G401 (cell line): ENCODE data around the gene BSN. TPM values are rescaled to one million over a fixed set of nuclear protein-coding genes. Genes with fewer than 3 reads are reported as not detected.

ENCODE experiments used
- DNase-seq: peaks from one replicate; pipeline ENCODE4 v3.0.0-alpha.2; 2015; ENCODE audit warnings: low spot score
- in situ Hi-C: cut with HindIII; loops from 2 replicates; pipeline ENCODE4 v1.10.0; 2016; ENCODE audit warnings: low sequenced_read_pairs, mixed read lengths
- total RNA-seq: library from RNA; depleted of rRNA; stranded (reverse); fragments of >200 nt; shearing (Covaris generic); gene quantifications from 2 replicates; pipeline ENCODE4 v1.2.3, GENCODE V29; 2014

Gene BSN
- total RNA-seq, 1 experiment from 2014 or later, result 0.24 TPM

DNA sequence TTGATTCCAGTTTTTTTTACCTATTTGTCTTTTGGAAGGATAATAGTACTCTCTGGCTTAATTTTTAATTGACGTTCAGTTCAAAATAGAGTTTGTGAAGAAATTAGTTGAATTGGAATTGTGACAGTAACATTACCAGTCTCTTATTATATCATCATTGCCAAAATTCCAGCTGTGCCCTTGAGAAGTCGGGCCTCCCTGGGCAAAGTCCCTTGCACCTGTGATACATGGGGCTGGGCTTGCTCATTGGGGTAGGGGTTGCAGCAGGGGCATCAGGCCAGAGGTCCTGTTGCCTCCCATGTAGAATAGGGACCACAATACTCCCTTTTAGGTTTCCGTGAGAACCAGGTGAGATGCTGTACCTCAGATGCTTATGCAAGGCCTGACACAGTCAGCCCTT, 92.0 kb downstream of the BSN start:
- DNase-seq, result no peak
- in situ Hi-C loops, result no loop called here

- in situ Hi-C loops, result no loop called here
- DNase-seq, result peak; percentile 87
Observed at GRCh38 chr3:49647741-49648140, 93.5 kb downstream of the BSN start.

DNA sequence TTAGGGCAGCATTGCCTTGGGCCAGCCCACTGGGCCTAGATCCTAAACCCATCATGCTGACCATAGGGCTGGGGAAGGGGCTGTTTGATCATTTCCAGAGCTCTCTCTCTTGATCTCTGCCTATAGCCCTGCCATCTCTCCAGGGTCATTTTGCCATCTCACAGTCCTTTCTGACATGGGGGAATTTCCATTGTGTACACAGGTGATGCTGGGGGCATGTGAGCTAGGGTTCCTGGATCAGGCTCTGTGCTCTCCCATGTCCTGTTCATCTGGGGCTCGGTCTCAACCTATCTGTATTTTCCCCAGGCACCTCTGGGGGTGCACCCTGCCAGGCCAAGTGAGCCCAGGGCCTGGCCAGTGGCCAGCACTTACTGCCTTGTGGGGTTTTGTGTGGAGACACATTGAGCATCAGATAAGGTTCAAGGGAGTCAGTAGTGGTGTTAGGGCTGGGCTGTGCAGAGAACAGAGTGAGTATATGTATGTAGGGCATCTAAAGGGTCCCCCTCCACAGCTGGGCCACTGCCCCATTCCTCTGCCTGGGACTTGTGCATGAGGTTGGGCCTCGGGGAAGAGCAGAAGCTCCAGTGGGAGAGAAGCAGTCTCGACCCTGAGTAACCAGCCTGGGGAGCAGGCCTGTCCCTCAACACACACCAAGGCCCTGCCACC, 94.2 kb downstream of the BSN start:
- DNase-seq, result no peak
- in situ Hi-C loops, result no loop called here

DNA sequence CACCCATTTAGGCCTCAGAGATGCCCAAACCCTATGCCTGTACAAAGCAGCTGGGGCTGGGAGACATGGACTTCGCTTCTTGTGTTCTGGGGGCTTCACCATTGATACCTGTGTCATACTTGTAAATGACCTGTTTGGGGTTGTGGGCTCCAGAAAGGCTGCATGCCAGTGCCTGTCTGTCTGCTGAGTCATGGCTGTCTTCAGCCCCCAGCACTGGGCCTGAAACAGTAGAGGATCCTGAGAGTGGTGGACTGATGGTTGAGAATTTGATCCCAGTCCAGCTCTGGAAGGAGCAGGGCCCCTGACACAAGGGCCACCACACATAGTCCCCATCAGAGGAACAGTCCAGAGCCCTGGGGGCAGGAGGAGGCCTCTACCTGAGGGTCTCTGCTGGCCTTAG, 95.3 kb downstream of the BSN start:
- DNase-seq, result no peak
- in situ Hi-C loops, result no loop called here

GRCh38 chr3:49650177-49650576, 95.9 kb downstream of the BSN start:
- in situ Hi-C loops, result no loop called here
- no peak for DNase-seq

GRCh38 chr3:49650637-49651036, 96.4 kb downstream of the BSN start:
- DNase-seq, result no peak
- in situ Hi-C loops, result no loop called here

DNA sequence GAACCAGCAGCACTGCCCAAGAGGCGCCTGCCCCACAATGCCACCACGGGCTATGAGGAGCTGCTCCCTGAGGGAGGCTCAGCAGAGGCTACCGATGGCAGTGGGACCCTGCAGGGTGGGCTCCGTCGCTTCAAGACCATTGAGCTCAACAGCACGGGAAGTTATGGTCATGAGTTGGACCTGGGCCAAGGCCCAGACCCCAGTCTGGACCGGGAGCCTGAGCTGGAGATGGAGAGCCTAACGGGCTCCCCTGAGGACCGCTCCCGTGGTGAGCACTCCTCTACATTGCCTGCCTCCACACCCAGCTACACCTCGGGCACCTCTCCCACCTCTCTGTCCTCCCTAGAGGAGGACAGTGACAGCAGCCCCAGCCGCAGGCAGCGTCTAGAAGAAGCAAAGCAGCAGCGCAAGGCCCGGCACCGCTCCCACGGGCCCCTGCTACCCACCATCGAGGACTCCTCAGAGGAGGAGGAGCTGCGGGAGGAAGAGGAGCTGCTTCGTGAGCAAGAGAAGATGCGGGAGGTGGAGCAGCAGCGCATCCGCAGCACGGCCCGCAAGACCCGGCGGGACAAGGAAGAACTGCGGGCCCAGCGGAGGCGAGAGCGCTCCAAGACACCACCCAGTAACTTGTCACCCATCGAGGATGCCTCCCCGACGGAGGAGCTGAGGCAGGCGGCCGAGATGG, 98.1 kb downstream of the BSN start:
- in situ Hi-C loops, result no loop called here
- DNase-seq, result no peak

GRCh38 chr3:49652903-49653415, 98.7 kb downstream of the BSN start:
- in situ Hi-C loops, result no loop called here
- no peak for DNase-seq

- in situ Hi-C loops, result no loop called here
- no peak for DNase-seq
Observed at GRCh38 chr3:49653621-49654020, 99.3 kb downstream of the BSN start.

- in situ Hi-C loops, result no loop called here
- no peak for DNase-seq
Observed at GRCh38 chr3:49654176-49654825, 100.0 kb downstream of the BSN start.

- in situ Hi-C loops, result no loop called here
Observed at GRCh38 chr3:49654955-49655556, 100.8 kb downstream of the BSN start.

GRCh38 chr3:49655731-49656285, 101.5 kb downstream of the BSN start:
- in situ Hi-C loops, result no loop called here
- DNase-seq, result no peak

More at GRCh38 chr3:49654955-49655556, 100.8 kb downstream of the BSN start:
- no peak for DNase-seq

GRCh38 chr3:49656541-49657112, 102.3 kb downstream of the BSN start:
- in situ Hi-C loops, result no loop called here
- peak; percentile 66 for DNase-seq

DNA sequence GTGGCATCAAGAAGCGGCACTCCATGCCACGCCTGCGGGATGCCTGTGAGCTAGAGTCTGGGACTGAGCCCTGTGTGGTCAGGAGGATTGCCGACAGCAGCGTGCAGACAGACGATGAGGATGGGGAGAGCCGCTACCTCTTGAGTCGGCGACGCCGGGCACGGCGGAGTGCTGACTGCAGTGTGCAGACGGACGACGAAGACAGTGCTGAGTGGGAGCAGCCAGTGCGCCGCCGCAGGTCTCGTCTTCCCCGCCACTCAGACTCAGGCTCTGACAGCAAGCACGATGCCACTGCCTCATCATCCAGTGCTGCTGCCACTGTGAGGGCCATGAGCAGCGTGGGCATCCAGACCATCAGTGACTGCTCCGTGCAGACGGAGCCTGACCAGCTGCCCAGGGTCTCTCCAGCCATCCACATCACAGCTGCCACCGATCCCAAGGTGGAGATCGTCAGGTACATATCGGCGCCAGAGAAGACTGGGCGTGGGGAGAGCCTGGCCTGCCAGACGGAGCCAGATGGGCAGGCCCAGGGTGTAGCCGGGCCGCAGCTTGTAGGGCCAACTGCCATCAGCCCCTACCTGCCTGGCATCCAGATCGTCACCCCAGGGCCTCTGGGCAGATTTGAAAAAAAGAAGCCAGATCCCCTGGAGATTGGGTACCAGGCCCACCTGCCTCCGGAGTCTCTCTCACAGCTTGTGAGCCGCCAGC, 103.1 kb downstream of the BSN start:
- in situ Hi-C loops, result no loop called here
- DNase-seq, result peak; percentile 80

DNA sequence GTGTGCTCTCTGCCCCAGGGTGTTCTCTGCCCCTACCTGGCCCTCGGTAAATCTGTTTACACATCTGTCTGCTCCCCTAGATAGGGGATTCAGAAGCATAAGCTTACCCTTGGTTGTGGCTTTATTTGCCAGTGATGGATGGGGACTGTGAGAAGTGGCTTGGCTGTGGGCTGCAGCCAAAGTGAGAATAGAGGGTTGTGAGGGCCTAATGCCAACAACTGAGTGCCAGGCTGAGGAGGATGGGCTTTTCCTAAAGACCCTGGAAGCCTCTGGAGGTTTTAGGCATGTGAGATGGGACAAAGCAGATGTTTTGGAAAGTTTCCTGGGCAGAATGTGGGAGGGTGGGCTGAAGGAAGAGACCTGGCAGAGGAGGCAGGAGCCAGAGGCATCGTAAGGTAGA, 104.4 kb downstream of the BSN start:
- DNase-seq, result no peak
- in situ Hi-C loops, result no loop called here

- no peak for DNase-seq
- in situ Hi-C loops, result loop anchor here (10.0 kb wide), 1 partner anchor 105 kb away; the partner anchor contains the start of gene BSN
Observed at GRCh38 chr3:49659756-49660155, 105.5 kb downstream of the BSN start.

DNA sequence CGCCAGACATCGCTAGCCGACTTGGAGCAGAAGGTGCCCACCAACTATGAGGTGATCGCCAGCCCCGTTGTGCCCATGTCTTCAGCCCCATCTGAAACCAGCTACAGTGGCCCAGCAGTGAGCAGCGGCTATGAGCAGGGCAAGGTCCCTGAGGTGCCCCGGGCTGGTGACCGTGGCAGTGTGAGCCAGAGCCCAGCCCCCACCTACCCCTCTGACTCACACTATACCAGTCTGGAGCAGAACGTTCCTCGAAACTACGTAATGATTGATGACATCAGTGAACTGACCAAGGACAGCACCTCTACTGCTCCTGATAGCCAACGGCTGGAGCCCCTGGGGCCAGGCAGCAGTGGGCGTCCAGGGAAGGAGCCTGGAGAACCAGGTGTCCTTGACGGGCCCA, 107.0 kb downstream of the BSN start:
- DNase-seq, result no peak
- in situ Hi-C loops, result loop anchor here (10.0 kb wide), 1 partner anchor 106 kb away; the partner anchor contains the start of gene BSN

GRCh38 chr3:49662021-49662420, 107.7 kb downstream of the BSN start:
- DNase-seq, result no peak
- in situ Hi-C loops, result loop anchor here (10.0 kb wide), 1 partner anchor 107 kb away; the partner anchor contains the start of gene BSN
